Measurements from ENCODE around the gene CLEC4M. TPM values are rescaled to one million over a fixed set of nuclear protein-coding genes. Genes with fewer than 3 reads are reported as not detected.
"Not testable (repeated sequence)": the region's sequence is repeated elsewhere in the genome, so short reads cannot be mapped to it uniquely, and the experiment has no call there.

The CLEC4M gene
- polyA plus RNA-seq, 4 donors: 0.12 to 0.61 TPM; not detected in 2

DNA sequence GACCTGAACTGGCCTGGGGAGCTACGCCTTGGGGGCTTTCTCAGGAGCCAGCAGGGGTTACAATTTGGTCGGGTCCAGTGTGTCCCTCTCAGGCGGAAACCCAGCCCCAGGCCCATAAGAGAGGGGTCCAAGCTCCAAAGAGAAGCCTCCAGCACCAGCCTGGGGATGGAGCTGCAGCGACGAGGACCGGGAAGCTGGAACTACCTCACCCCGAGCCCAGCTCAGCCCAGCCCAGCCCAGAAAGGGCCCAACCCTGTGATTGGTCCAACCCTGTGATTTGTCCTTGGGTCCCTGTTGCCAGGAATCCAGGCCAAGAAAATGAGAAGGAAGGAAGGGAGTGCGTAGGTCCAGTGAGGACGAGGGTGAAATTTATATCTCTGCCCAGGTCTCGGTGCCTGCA is 24.1 kb downstream of the CLEC4M start:
- WGBS, 3 donors: 14 to 18% (median 17%) methylated on average over 10 of the region's 10 CpGs
- no peak overlapping the region for H3K27ac ChIP-seq (ENCODE audit: low read depth in 1 of 3, low read length in 2 of 3)
- no peak for FAIRE-seq
- no peaks in the 10 kb centered on the region for H3K36me3 ChIP-seq (ENCODE audit: control insufficient read depth in 3 of 3, insufficient read depth in 2 of 3, low read depth in 1 of 3, low read length in 3 of 3)
- H3K9me3 ChIP-seq (ENCODE audit: control insufficient read depth in 2 of 2, insufficient read depth in 1 of 2, low read depth in 1 of 2, low read length in 1 of 2): no peaks in the 10 kb centered on the region
- H3K27me3 ChIP-seq (ENCODE audit: control insufficient read depth in 3 of 3, insufficient read depth in 3 of 3, low read length in 3 of 3): peaks cover 3 to 41% (median 26%) of the 10 kb centered on the region in 3 donors
- H3K4me1 ChIP-seq (ENCODE audit: control insufficient read depth in 3 of 3, insufficient read depth in 2 of 3, low read depth in 1 of 3, low read length in 2 of 3): no peaks in the 10 kb centered on the region
- no peak for DNase-seq
- no peak overlapping the region for H3K4me3 ChIP-seq (ENCODE audit: low read depth in 1 of 3, low read length in 3 of 3)

GRCh38 chr19:7787602-7788177 is 24.6 kb downstream of the CLEC4M start:
- DNase-seq: no peak
- Histone ChIP-seq H3K9me3 (ENCODE audit: control insufficient read depth in 2 of 2, insufficient read depth in 1 of 2, low read depth in 1 of 2, low read length in 1 of 2) (no peaks in the 10 kb centered on the region), H3K36me3 (ENCODE audit: control insufficient read depth in 3 of 3, insufficient read depth in 2 of 3, low read depth in 1 of 3, low read length in 3 of 3) (no peaks in the 10 kb centered on the region), H3K27ac (ENCODE audit: low read depth in 1 of 3, low read length in 2 of 3) (no peak overlapping the region), H3K4me1 (ENCODE audit: control insufficient read depth in 3 of 3, insufficient read depth in 2 of 3, low read depth in 1 of 3, low read length in 2 of 3) (no peaks in the 10 kb centered on the region), H3K27me3 (ENCODE audit: control insufficient read depth in 3 of 3, insufficient read depth in 3 of 3, low read length in 3 of 3) (peaks cover 3 to 41% (median 26%) of the 10 kb centered on the region in 3 donors), H3K4me3 (ENCODE audit: low read depth in 1 of 3, low read length in 3 of 3) (no peak overlapping the region)
- no peak for FAIRE-seq
- WGBS, 3 donors: 15 to 30% (median 19%) methylated on average over 22 of the region's 22 CpGs

GRCh38 chr19:7788178-7788932 is 25.3 kb downstream of the CLEC4M start:
- Histone ChIP-seq H3K4me3 (ENCODE audit: low read depth in 1 of 3, low read length in 3 of 3) (no peak overlapping the region), H3K36me3 (ENCODE audit: control insufficient read depth in 3 of 3, insufficient read depth in 2 of 3, low read depth in 1 of 3, low read length in 3 of 3) (no peaks in the 10 kb centered on the region), H3K27ac (ENCODE audit: low read depth in 1 of 3, low read length in 2 of 3) (no peak overlapping the region), H3K27me3 (ENCODE audit: control insufficient read depth in 3 of 3, insufficient read depth in 3 of 3, low read length in 3 of 3) (peaks cover 3 to 42% (median 25%) of the 10 kb centered on the region in 3 donors), H3K4me1 (ENCODE audit: control insufficient read depth in 3 of 3, insufficient read depth in 2 of 3, low read depth in 1 of 3, low read length in 2 of 3) (no peaks in the 10 kb centered on the region), H3K9me3 (ENCODE audit: control insufficient read depth in 2 of 2, insufficient read depth in 1 of 2, low read depth in 1 of 2, low read length in 1 of 2) (no peaks in the 10 kb centered on the region)
- FAIRE-seq (no peak), DNase-seq (no peak)
- 4 to 12% (median 9%) methylated on average over 42 to 67 of the region's 67 CpGs for WGBS, 3 donors

GRCh38 chr19:7788933-7789323 is 25.9 kb downstream of the CLEC4M start:
- DNase-seq (no peak), FAIRE-seq (no peak)
- no peaks in the 10 kb centered on the region for H3K4me1 ChIP-seq (ENCODE audit: control insufficient read depth in 3 of 3, insufficient read depth in 2 of 3, low read depth in 1 of 3, low read length in 2 of 3)
- no peak overlapping the region for H3K4me3 ChIP-seq (ENCODE audit: low read depth in 1 of 3, low read length in 3 of 3)
- H3K9me3 ChIP-seq (ENCODE audit: control insufficient read depth in 2 of 2, insufficient read depth in 1 of 2, low read depth in 1 of 2, low read length in 1 of 2): no peaks in the 10 kb centered on the region
- WGBS, 3 donors: 2 to 6% (median 2%) methylated on average over 21 to 23 of the region's 23 CpGs
- no peaks in the 10 kb centered on the region for H3K36me3 ChIP-seq (ENCODE audit: control insufficient read depth in 3 of 3, insufficient read depth in 2 of 3, low read depth in 1 of 3, low read length in 3 of 3)
- no peak overlapping the region for H3K27ac ChIP-seq (ENCODE audit: low read depth in 1 of 3, low read length in 2 of 3)
- peaks cover 3 to 42% (median 24%) of the 10 kb centered on the region in 3 donors for H3K27me3 ChIP-seq (ENCODE audit: control insufficient read depth in 3 of 3, insufficient read depth in 3 of 3, low read length in 3 of 3)

GRCh38 chr19:7789447-7789846 is 26.4 kb downstream of the CLEC4M start:
- 6% methylated on average over 20 to 31 of the region's 31 CpGs for WGBS, 3 donors
- FAIRE-seq (no peak), DNase-seq (no peak)
- Histone ChIP-seq H3K4me1 (ENCODE audit: control insufficient read depth in 3 of 3, insufficient read depth in 2 of 3, low read depth in 1 of 3, low read length in 2 of 3) (no peaks in the 10 kb centered on the region), H3K9me3 (ENCODE audit: control insufficient read depth in 2 of 2, insufficient read depth in 1 of 2, low read depth in 1 of 2, low read length in 1 of 2) (no peaks in the 10 kb centered on the region), H3K27me3 (ENCODE audit: control insufficient read depth in 3 of 3, insufficient read depth in 3 of 3, low read length in 3 of 3) (peaks cover 3 to 39% (median 24%) of the 10 kb centered on the region in 3 donors), H3K27ac (ENCODE audit: low read depth in 1 of 3, low read length in 2 of 3) (no peak overlapping the region), H3K4me3 (ENCODE audit: low read depth in 1 of 3, low read length in 3 of 3) (no peak overlapping the region), H3K36me3 (ENCODE audit: control insufficient read depth in 3 of 3, insufficient read depth in 2 of 3, low read depth in 1 of 3, low read length in 3 of 3) (no peaks in the 10 kb centered on the region)

- no peak for FAIRE-seq
- Histone ChIP-seq H3K4me3 (ENCODE audit: low read depth in 1 of 3, low read length in 3 of 3) (no peak overlapping the region), H3K27ac (ENCODE audit: low read depth in 1 of 3, low read length in 2 of 3) (no peak overlapping the region), H3K4me1 (ENCODE audit: control insufficient read depth in 3 of 3, insufficient read depth in 2 of 3, low read depth in 1 of 3, low read length in 2 of 3) (no peaks in the 10 kb centered on the region), H3K9me3 (ENCODE audit: control insufficient read depth in 2 of 2, insufficient read depth in 1 of 2, low read depth in 1 of 2, low read length in 1 of 2) (no peaks in the 10 kb centered on the region), H3K36me3 (ENCODE audit: control insufficient read depth in 3 of 3, insufficient read depth in 2 of 3, low read depth in 1 of 3, low read length in 3 of 3) (no peaks in the 10 kb centered on the region), H3K27me3 (ENCODE audit: control insufficient read depth in 3 of 3, insufficient read depth in 3 of 3, low read length in 3 of 3) (peaks cover 3 to 39% (median 21%) of the 10 kb centered on the region in 3 donors)
- no peak for DNase-seq
- WGBS, 3 donors: 83 to 86% (median 84%) methylated on average over 14 of the region's 14 CpGs
Measured at GRCh38 chr19:7790416-7790815, 27.4 kb downstream of the CLEC4M start.

GRCh38 chr19:7792281-7792680 is 29.2 kb downstream of the CLEC4M start:
- DNase-seq (no peak), FAIRE-seq (no peak)
- Histone ChIP-seq H3K4me3 (ENCODE audit: low read depth in 1 of 3, low read length in 3 of 3) (no peak overlapping the region), H3K4me1 (ENCODE audit: control insufficient read depth in 3 of 3, insufficient read depth in 2 of 3, low read depth in 1 of 3, low read length in 2 of 3) (no peaks in the 10 kb centered on the region), H3K36me3 (ENCODE audit: control insufficient read depth in 3 of 3, insufficient read depth in 2 of 3, low read depth in 1 of 3, low read length in 3 of 3) (no peaks in the 10 kb centered on the region), H3K27me3 (ENCODE audit: control insufficient read depth in 3 of 3, insufficient read depth in 3 of 3, low read length in 3 of 3) (peaks cover 3 to 33% (median 21%) of the 10 kb centered on the region in 3 donors), H3K27ac (ENCODE audit: low read depth in 1 of 3, low read length in 2 of 3) (no peak overlapping the region), H3K9me3 (ENCODE audit: control insufficient read depth in 2 of 2, insufficient read depth in 1 of 2, low read depth in 1 of 2, low read length in 1 of 2) (no peaks in the 10 kb centered on the region)
- 40 to 45% (median 45%) methylated on average over 7 of the region's 7 CpGs for WGBS, 3 donors

DNA sequence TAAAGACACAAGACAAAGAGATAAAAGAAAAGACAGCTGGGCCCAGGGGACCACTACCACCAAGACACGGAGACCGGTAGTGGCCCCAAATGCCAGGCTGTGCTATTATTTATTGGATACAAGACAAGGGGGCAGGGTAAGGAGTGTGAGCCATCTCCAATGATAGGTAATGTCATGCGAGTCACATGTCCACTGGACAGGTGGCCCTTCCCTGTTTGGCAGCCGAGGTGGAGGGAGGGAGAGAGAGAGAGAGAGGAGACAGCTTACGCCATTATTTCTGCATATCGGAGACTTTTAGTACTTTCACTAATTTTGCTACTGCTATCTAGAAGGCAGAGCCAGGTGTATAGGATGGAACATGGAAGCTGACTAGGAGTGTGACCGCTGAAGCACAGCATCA is 29.7 kb downstream of the CLEC4M start:
- not testable (repeated sequence) for H3K36me3 ChIP-seq (ENCODE audit: control insufficient read depth in 3 of 3, insufficient read depth in 2 of 3, low read depth in 1 of 3, low read length in 3 of 3); H3K27ac ChIP-seq (ENCODE audit: low read depth in 1 of 3, low read length in 2 of 3); DNase-seq; H3K4me3 ChIP-seq (ENCODE audit: low read depth in 1 of 3, low read length in 3 of 3); FAIRE-seq; H3K4me1 ChIP-seq (ENCODE audit: control insufficient read depth in 3 of 3, insufficient read depth in 2 of 3, low read depth in 1 of 3, low read length in 2 of 3); H3K9me3 ChIP-seq (ENCODE audit: control insufficient read depth in 2 of 2, insufficient read depth in 1 of 2, low read depth in 1 of 2, low read length in 1 of 2)
- peaks cover 3 to 32% (median 17%) of the 10 kb centered on the region in 3 donors for H3K27me3 ChIP-seq (ENCODE audit: control insufficient read depth in 3 of 3, insufficient read depth in 3 of 3, low read length in 3 of 3)
- WGBS, 3 donors: 75 to 90% (median 85%) methylated on average over 7 of the region's 7 CpGs
